Measurements from ENCODE around the gene AFMID.

DNA sequence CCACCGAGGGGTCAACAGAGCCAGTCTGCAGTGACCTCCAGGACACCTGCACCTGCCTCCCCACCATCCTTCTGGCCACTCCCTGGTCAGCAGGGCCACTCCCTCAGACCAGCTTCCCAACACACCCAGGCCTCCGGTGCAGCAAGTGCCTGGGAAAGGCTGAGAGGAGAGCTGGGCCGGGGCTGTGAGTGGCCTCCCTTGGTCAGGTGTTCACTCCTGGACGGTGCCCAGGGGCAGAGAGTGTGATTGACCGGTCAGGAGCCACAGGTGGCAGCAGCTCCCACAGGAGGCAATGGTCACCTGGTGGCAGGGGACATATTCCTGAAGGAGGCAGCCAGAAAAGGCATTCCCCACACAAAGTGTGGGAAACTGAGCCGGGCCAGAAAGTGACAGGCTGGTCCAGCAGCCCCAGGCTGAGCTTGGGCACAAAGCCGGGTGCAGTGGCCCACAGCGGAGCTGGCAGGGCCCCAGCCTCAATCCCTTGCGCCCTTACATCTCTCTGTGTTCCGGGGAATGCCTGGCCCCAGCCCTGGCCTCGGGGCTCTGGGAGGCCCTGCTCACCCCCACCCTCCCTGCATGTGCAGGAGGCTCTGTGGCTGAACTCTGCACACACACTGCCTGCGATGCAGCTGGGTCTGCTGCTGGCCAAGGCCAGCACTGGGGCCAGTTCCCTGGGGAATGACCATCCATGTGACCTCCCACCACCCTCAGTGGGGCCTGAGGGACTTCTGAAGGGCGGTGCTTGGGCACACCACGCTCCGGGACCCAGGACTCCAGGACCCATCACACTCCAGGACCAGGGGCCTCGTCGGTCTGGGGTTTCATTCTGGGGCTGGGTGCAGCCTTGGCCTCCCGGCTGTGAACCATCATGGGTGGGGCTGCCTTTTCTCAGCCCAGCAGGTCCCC lies 42.2 kb upstream of the AFMID start:
- TF ChIP-seq, protein P1, sequence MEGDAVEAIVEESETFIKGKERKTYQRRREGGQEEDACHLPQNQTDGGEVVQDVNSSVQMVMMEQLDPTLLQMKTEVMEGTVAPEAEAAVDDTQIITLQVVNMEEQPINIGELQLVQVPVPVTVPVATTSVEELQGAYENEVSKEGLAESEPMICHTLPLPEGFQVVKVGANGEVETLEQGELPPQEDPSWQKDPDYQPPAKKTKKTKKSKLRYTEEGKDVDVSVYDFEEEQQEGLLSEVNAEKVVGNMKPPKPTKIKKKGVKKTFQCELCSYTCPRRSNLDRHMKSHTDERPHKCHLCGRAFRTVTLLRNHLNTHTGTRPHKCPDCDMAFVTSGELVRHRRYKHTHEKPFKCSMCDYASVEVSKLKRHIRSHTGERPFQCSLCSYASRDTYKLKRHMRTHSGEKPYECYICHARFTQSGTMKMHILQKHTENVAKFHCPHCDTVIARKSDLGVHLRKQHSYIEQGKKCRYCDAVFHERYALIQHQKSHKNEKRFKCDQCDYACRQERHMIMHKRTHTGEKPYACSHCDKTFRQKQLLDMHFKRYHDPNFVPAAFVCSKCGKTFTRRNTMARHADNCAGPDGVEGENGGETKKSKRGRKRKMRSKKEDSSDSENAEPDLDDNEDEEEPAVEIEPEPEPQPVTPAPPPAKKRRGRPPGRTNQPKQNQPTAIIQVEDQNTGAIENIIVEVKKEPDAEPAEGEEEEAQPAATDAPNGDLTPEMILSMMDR (IDR thresholded peaks at IDR 0.05), result no peak
- TF ChIP-seq POLR2AphosphoS5 (IDR thresholded peaks at IDR 0.05; ENCODE audit: low read depth, low read length) (no peak), TCF7L2 (IDR thresholded peaks at IDR 0.05; ENCODE audit: low read depth, low read length) (no peak), SIN3A (IDR thresholded peaks at IDR 0.05; ENCODE audit: borderline replicate concordance, insufficient read depth, low read depth, low read length) (no peak)
- TF ChIP-seq, protein P2, sequence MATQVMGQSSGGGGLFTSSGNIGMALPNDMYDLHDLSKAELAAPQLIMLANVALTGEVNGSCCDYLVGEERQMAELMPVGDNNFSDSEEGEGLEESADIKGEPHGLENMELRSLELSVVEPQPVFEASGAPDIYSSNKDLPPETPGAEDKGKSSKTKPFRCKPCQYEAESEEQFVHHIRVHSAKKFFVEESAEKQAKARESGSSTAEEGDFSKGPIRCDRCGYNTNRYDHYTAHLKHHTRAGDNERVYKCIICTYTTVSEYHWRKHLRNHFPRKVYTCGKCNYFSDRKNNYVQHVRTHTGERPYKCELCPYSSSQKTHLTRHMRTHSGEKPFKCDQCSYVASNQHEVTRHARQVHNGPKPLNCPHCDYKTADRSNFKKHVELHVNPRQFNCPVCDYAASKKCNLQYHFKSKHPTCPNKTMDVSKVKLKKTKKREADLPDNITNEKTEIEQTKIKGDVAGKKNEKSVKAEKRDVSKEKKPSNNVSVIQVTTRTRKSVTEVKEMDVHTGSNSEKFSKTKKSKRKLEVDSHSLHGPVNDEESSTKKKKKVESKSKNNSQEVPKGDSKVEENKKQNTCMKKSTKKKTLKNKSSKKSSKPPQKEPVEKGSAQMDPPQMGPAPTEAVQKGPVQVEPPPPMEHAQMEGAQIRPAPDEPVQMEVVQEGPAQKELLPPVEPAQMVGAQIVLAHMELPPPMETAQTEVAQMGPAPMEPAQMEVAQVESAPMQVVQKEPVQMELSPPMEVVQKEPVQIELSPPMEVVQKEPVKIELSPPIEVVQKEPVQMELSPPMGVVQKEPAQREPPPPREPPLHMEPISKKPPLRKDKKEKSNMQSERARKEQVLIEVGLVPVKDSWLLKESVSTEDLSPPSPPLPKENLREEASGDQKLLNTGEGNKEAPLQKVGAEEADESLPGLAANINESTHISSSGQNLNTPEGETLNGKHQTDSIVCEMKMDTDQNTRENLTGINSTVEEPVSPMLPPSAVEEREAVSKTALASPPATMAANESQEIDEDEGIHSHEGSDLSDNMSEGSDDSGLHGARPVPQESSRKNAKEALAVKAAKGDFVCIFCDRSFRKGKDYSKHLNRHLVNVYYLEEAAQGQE (IDR thresholded peaks at IDR 0.05; ENCODE audit: insufficient read depth in 1 of 2, low read depth in 2 of 2, low read length in 1 of 2), result no peak
